Duodenal mucosa (tissue), 2 donors: ENCODE measurements around the gene TLCD5.

Experiments used
- H3K27ac ChIP-seq: one replicate; pipeline ENCODE4 v1.7.0; 2013; ENCODE audit warnings: low read depth, low read length
- H3K27me3 ChIP-seq, 2 donors: one replicate each; pipeline ENCODE4 v1.7.0; 2013; ENCODE audit warnings: low read length in 2 of 2, control low read depth in 1 of 2; ENCODE audit not compliant: insufficient read depth in 2 of 2, control insufficient read depth in 1 of 2
- H3K36me3 ChIP-seq, 2 donors: one replicate each; pipeline ENCODE4 v1.7.0; 2013; ENCODE audit warnings: low read length in 2 of 2, control low read depth in 1 of 2; ENCODE audit not compliant: insufficient read depth in 2 of 2, control insufficient read depth in 1 of 2
- H3K4me1 ChIP-seq, 2 donors: one replicate each; pipeline ENCODE4 v1.7.0; 2013; ENCODE audit warnings: low read length in 2 of 2, control low read depth in 1 of 2; ENCODE audit not compliant: insufficient read depth in 2 of 2, control insufficient read depth in 1 of 2
- H3K4me3 ChIP-seq, 2 donors: one replicate each; pipeline ENCODE4 v1.7.0; 2013; ENCODE audit warnings: low read length in 2 of 2, low read depth in 1 of 2
- H3K9ac ChIP-seq, 2 donors: one replicate each; pipeline ENCODE4 v1.7.0; 2013; ENCODE audit warnings: low read length in 2 of 2, low read depth in 1 of 2
- H3K9me3 ChIP-seq, 2 donors: one replicate each; pipeline ENCODE4 v1.7.0; 2013; ENCODE audit warnings: low read length in 2 of 2, control low read depth in 1 of 2; ENCODE audit not compliant: control insufficient read depth in 1 of 2

Gene TLCD5

GRCh38 chr11:120306519-120307242 lies 18.4 kb upstream of the TLCD5 start:
- Histone ChIP-seq H3K4me1 (peaks cover 44 to 64% of the 10 kb centered on the region in 2 donors), H3K9ac (no peak overlapping the region), H3K9me3 (no peaks in the 10 kb centered on the region), H3K27me3 (no peaks in the 10 kb centered on the region), H3K4me3 (no peak overlapping the region), H3K36me3 (no peaks in the 10 kb centered on the region), H3K27ac (no peak overlapping the region)

GRCh38 chr11:120307476-120307875 lies 17.6 kb upstream of the TLCD5 start:
- Histone ChIP-seq H3K4me3 (no peak overlapping the region), H3K27ac (no peak overlapping the region), H3K36me3 (no peaks in the 10 kb centered on the region), H3K4me1 (peaks cover 39 to 60% of the 10 kb centered on the region in 2 donors), H3K27me3 (no peaks in the 10 kb centered on the region), H3K9me3 (no peaks in the 10 kb centered on the region), H3K9ac (no peak overlapping the region)

- no peak overlapping the region for H3K9ac ChIP-seq
- H3K27me3 ChIP-seq: no peaks in the 10 kb centered on the region
- H3K9me3 ChIP-seq: no peaks in the 10 kb centered on the region
- peaks cover 36 to 58% of the 10 kb centered on the region in 2 donors for H3K4me1 ChIP-seq
- H3K36me3 ChIP-seq: no peaks in the 10 kb centered on the region
- no peak overlapping the region for H3K27ac ChIP-seq
- H3K4me3 ChIP-seq: no peak overlapping the region
Observed at GRCh38 chr11:120308081-120308480, 17.0 kb upstream of the TLCD5 start.

GRCh38 chr11:120310870-120311269 lies 14.2 kb upstream of the TLCD5 start:
- no peak overlapping the region for H3K4me3 ChIP-seq
- H3K27me3 ChIP-seq: no peaks in the 10 kb centered on the region
- H3K9ac ChIP-seq: peak overlapping the region in 1 of 2 donors; percentile 27
- no peaks in the 10 kb centered on the region for H3K9me3 ChIP-seq
- peaks cover 29 to 43% of the 10 kb centered on the region in 2 donors for H3K4me1 ChIP-seq
- H3K27ac ChIP-seq: no peak overlapping the region
- H3K36me3 ChIP-seq: no peaks in the 10 kb centered on the region

GRCh38 chr11:120314861-120315260 lies 10.2 kb upstream of the TLCD5 start:
- Histone ChIP-seq H3K27me3 (no peaks in the 10 kb centered on the region), H3K4me1 (peaks cover 36 to 37% of the 10 kb centered on the region in 2 donors), H3K36me3 (no peaks in the 10 kb centered on the region), H3K27ac (no peak overlapping the region), H3K9ac (no peak overlapping the region), H3K9me3 (no peaks in the 10 kb centered on the region), H3K4me3 (no peak overlapping the region)

- H3K36me3 ChIP-seq: no peaks in the 10 kb centered on the region
- H3K9me3 ChIP-seq: no peaks in the 10 kb centered on the region
- H3K27me3 ChIP-seq: no peaks in the 10 kb centered on the region
- H3K4me3 ChIP-seq: peak overlapping the region in 1 of 2 donors; percentile 28
- no peak overlapping the region for H3K27ac ChIP-seq
- H3K4me1 ChIP-seq: peaks cover 18% of the 10 kb centered on the region in 2 donors
- H3K9ac ChIP-seq: peak overlapping the region in 1 of 2 donors; percentile 12
Observed at GRCh38 chr11:120316880-120317688, 8.0 kb upstream of the TLCD5 start.

GRCh38 chr11:120317689-120318480 lies 7.2 kb upstream of the TLCD5 start:
- no peaks in the 10 kb centered on the region for H3K27me3 ChIP-seq
- H3K36me3 ChIP-seq: no peaks in the 10 kb centered on the region
- peaks cover 14 to 15% of the 10 kb centered on the region in 2 donors for H3K4me1 ChIP-seq
- H3K9ac ChIP-seq: no peak overlapping the region
- H3K9me3 ChIP-seq: no peaks in the 10 kb centered on the region
- H3K4me3 ChIP-seq: no peak overlapping the region
- H3K27ac ChIP-seq: no peak overlapping the region

GRCh38 chr11:120318906-120319305 lies 6.2 kb upstream of the TLCD5 start:
- Histone ChIP-seq H3K9ac (no peak overlapping the region), H3K27me3 (no peaks in the 10 kb centered on the region), H3K27ac (no peak overlapping the region), H3K9me3 (no peaks in the 10 kb centered on the region), H3K4me3 (no peak overlapping the region), H3K4me1 (peaks cover 14 to 15% of the 10 kb centered on the region in 2 donors), H3K36me3 (no peaks in the 10 kb centered on the region)

- Histone ChIP-seq H3K4me3 (peak overlapping the region in 1 of 2 donors; percentile 66), H3K9me3 (no peaks in the 10 kb centered on the region), H3K9ac (peak overlapping the region; percentile 24 to 60), H3K4me1 (peaks cover 14 to 19% of the 10 kb centered on the region in 2 donors), H3K27ac (no peak overlapping the region), H3K27me3 (peaks cover 0 to 4% of the 10 kb centered on the region in 2 donors), H3K36me3 (no peaks in the 10 kb centered on the region)
Observed at GRCh38 chr11:120326228-120326627, 1.1 kb downstream of the TLCD5 start.
